Activated CD4-positive, alpha-beta T cell treated with anti-CD3 and anti-CD28 coated beads, Interleukin-2, amount 50 U/mL, for 1 hour (primary cell): ENCODE results near the gene FCGR2B.
"Not testable (repeated sequence)": the region's sequence is repeated elsewhere in the genome, so short reads cannot be mapped to it uniquely, and the experiment has no call there.

Source experiments
- DNase-seq: peaks from one replicate; pipeline ENCODE4 v3.0.0-alpha.2; 2020

Gene FCGR2B

GRCh38 chr1:161647507-161648360 lies 15.2 kb upstream of the FCGR2B start:
- not testable (repeated sequence) for DNase-seq

- not testable (repeated sequence) for DNase-seq
Measured at GRCh38 chr1:161653541-161653940, 9.4 kb upstream of the FCGR2B start.

GRCh38 chr1:161653971-161654370 lies 9.0 kb upstream of the FCGR2B start:
- DNase-seq: not testable (repeated sequence)

- not testable (repeated sequence) for DNase-seq
Measured at GRCh38 chr1:161658524-161658923, 4.4 kb upstream of the FCGR2B start.

GRCh38 chr1:161661660-161662311 lies 1.2 kb upstream of the FCGR2B start:
- not testable (repeated sequence) for DNase-seq

GRCh38 chr1:161663569-161663968 lies 626 bp downstream of the FCGR2B start:
- DNase-seq: not testable (repeated sequence)

- not testable (repeated sequence) for DNase-seq
Measured at GRCh38 chr1:161664689-161665088, 1.7 kb downstream of the FCGR2B start.

- DNase-seq: not testable (repeated sequence)
Measured at GRCh38 chr1:161671045-161672020, 8.4 kb downstream of the FCGR2B start.

GRCh38 chr1:161673437-161673836 lies 10.5 kb downstream of the FCGR2B start:
- not testable (repeated sequence) for DNase-seq

GRCh38 chr1:161674447-161674846 lies 11.5 kb downstream of the FCGR2B start:
- DNase-seq: not testable (repeated sequence)

GRCh38 chr1:161674908-161675307 lies 12.0 kb downstream of the FCGR2B start:
- not testable (repeated sequence) for DNase-seq

- DNase-seq: no peak
Measured at GRCh38 chr1:161676441-161676840, 13.5 kb downstream of the FCGR2B start.

- no peak for DNase-seq
Measured at GRCh38 chr1:161676958-161677689, 14.2 kb downstream of the FCGR2B start.

- DNase-seq: no peak
Measured at GRCh38 chr1:161678500-161678899, 15.6 kb downstream of the FCGR2B start.

GRCh38 chr1:161681879-161682278 lies 18.9 kb downstream of the FCGR2B start:
- no peak for DNase-seq

- DNase-seq: no peak
Measured at GRCh38 chr1:161688946-161689345, 26.0 kb downstream of the FCGR2B start.

GRCh38 chr1:161691846-161692245 lies 28.9 kb downstream of the FCGR2B start:
- no peak for DNase-seq

GRCh38 chr1:161693020-161693712 lies 30.2 kb downstream of the FCGR2B start:
- not testable (repeated sequence) for DNase-seq

- DNase-seq: not testable (repeated sequence)
Measured at GRCh38 chr1:161698302-161698701, 35.4 kb downstream of the FCGR2B start.

- DNase-seq: no peak
Measured at GRCh38 chr1:161702250-161702649, 39.3 kb downstream of the FCGR2B start.

GRCh38 chr1:161705537-161705936 lies 42.6 kb downstream of the FCGR2B start:
- no peak for DNase-seq

GRCh38 chr1:161706113-161706481 lies 43.2 kb downstream of the FCGR2B start:
- no peak for DNase-seq
